ENCODE results near the gene BAMBI. TPM values are rescaled to one million over a fixed set of nuclear protein-coding genes. Genes with fewer than 3 reads are reported as not detected.

Gene BAMBI
- total RNA-seq, 4 donors from 2014 or later = 0.53 to 10.7 (median 2.5) TPM; not detected in 1

DNA sequence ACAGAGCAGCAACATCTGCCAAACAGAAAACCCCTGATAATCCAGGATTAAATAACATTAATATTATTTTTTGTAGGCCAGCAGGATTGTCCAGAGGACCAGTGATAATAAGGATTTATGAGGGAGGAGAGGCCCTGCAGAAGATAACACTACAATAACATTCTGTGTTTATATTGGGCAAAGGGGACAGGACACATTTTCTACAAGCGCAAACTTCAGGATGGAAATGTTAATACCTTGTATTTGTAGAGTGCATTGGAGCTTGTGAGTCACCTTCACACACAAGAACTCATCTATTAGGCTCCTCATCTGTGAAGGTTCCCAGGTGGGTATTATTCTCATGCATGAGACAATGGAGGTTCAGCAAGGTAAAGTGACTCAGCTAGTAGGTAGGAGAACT lies 51.0 kb downstream of the BAMBI start:
- no peak for DNase-seq
- Histone ChIP-seq H3K27ac (no peak overlapping the region), H3K4me3 (no peak overlapping the region), H3K36me3 (no peaks in the 10 kb centered on the region), H3K27me3 (no peaks in the 10 kb centered on the region), H3K4me1 (no peaks in the 10 kb centered on the region), H3K9me3 (no peaks in the 10 kb centered on the region)
- TF ChIP-seq POLR2A (IDR thresholded peaks at IDR 0.05) = no peak
- TF ChIP-seq, protein P1, sequence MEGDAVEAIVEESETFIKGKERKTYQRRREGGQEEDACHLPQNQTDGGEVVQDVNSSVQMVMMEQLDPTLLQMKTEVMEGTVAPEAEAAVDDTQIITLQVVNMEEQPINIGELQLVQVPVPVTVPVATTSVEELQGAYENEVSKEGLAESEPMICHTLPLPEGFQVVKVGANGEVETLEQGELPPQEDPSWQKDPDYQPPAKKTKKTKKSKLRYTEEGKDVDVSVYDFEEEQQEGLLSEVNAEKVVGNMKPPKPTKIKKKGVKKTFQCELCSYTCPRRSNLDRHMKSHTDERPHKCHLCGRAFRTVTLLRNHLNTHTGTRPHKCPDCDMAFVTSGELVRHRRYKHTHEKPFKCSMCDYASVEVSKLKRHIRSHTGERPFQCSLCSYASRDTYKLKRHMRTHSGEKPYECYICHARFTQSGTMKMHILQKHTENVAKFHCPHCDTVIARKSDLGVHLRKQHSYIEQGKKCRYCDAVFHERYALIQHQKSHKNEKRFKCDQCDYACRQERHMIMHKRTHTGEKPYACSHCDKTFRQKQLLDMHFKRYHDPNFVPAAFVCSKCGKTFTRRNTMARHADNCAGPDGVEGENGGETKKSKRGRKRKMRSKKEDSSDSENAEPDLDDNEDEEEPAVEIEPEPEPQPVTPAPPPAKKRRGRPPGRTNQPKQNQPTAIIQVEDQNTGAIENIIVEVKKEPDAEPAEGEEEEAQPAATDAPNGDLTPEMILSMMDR (IDR thresholded peaks at IDR 0.05) = no peak

DNA sequence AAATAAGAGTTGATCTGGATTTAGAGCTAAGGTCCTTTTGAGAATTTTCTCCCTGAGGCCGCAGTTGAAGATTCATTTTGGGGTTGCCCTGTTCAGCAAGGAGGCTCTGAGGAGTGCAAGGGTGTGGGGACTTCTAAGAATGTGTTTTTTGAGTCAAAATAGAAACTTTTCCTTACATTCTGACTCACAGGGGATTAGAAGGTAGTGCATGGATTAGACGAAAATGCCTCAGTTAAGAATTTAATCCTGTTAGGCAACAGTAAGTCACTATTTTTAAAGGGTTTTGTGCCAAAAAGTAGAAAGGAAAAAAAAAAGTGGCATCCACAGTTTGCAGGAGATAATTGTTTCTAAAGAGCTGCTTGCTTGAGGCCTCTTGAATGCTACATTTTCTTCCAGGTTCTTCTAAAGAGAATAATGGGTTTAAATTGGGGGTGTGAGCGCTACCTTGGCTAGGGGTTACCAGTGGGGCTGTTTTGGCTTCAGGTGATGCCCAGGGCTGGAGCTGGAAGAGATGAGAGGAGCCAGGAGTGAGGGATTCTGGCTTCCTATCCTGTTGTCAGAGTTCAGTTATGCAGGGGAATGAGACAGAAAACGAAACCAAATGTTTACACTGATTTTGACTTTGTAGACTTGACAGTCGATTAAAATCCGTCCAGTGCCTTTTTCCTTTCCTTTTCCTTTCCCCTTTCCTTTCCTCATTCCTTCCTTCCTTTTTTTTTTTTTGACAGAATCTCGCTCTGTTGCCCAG lies 52.9 kb downstream of the BAMBI start:
- no peak for DNase-seq
- Histone ChIP-seq H3K27ac (no peak overlapping the region), H3K4me1 (no peaks in the 10 kb centered on the region), H3K9me3 (peaks cover 0 to 5% (median 0%) of the 10 kb centered on the region in 4 donors), H3K36me3 (no peaks in the 10 kb centered on the region), H3K4me3 (no peak overlapping the region), H3K27me3 (no peaks in the 10 kb centered on the region)
- TF ChIP-seq, protein P1 (IDR thresholded peaks at IDR 0.05) = no peak
- no peak for TF ChIP-seq POLR2A (IDR thresholded peaks at IDR 0.05)

DNA sequence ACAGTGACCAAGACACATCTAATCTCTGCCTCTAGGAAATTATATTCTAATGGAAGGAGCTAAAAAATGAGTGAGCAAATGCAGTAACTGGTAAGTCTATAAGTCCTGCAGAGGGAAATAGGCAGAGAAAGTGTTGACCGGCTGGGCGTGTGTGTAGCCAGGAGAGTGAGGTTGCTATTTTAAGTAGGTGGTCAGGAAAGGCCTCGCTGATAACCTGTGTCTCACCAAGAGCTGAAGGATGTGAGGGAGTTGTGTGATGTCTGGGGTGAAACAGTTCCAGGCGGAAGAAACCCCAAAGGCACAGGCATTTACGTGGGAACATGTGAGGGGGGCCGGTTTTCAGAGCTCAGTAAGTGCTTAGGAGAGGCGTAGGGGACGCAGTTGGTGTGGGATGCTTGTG lies 54.8 kb downstream of the BAMBI start:
- H3K9me3 ChIP-seq = peaks cover 0 to 5% (median 0%) of the 10 kb centered on the region in 4 donors
- no peak for DNase-seq
- TF ChIP-seq POLR2A (IDR thresholded peaks at IDR 0.05) = no peak
- TF ChIP-seq, protein P1 (IDR thresholded peaks at IDR 0.05) = no peak
- H3K36me3 ChIP-seq = no peaks in the 10 kb centered on the region
- H3K4me1 ChIP-seq = no peaks in the 10 kb centered on the region
- H3K4me3 ChIP-seq = no peak overlapping the region
- no peaks in the 10 kb centered on the region for H3K27me3 ChIP-seq
- H3K27ac ChIP-seq = no peak overlapping the region

Small RNA genes lying within 50 kb of the gene (small RNA-seq; reads per million reads assigned to genes)
- 0 reads per million in 2 donors for gene RNU4ATAC6P
- gene RNU6-1067P = 0 reads per million in 2 donors

Other genes with a start within 250 kb of the BAMBI start
- 100 to 1,000 TPM in 2 of 4 donors, 10 to 100 TPM in 2; 72.7 to 145 (median 96.4) TPM for gene WAC, start 144.4 kb upstream of the BAMBI start, total RNA-seq